Keratinocyte (primary cell): ENCODE measurements around the gene ERCC8.

Experiments
- EZH2 ChIP-seq: IDR thresholded peaks from one replicate; pipeline ENCODE4 v1.6.1; 2012; ENCODE audit warnings: inconsistent platforms, mild to moderate bottlenecking, low read length, moderate library complexity
- TF ChIP-seq, protein P1 (sequence below), 3 experiments: IDR thresholded peaks in 1 of 3; conservative IDR thresholded peaks in 1 of 3; optimal IDR thresholded peaks in 1 of 3; 2 replicates in 2 of 3; 3 replicates in 1 of 3; pipeline versions ENCODE3 to v1.5.1; 2011; ENCODE audit warnings: low read length in 3 of 3, mild to moderate bottlenecking in 3 of 3, moderate library complexity in 2 of 3, control low read depth in 1 of 3, inconsistent platforms in 1 of 3; ENCODE audit not compliant: insufficient read depth in 2 of 3; ENCODE audit errors: extremely low read depth in 1 of 3

DNA sequence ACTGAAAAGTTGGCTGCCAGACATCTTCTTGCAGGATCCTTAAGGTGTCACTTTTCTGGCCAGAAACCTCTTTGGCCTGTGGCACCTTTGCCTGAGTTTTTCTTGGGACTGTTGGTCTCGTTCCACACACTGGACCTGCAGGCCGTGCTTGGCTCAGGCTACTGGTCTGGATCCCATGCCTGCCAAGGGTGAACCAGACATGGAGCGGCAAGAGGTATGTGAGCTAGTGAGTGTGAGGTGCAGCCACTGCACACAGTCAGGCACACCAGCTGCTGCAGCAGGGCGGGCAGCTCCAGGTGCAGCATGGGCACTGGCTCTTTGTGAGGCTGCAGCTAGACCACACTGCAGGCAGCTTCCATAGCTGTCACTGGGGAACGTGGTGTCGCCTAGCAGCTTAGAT lies 48.0 kb upstream of the ERCC8 start:
- TF ChIP-seq, protein P1, sequence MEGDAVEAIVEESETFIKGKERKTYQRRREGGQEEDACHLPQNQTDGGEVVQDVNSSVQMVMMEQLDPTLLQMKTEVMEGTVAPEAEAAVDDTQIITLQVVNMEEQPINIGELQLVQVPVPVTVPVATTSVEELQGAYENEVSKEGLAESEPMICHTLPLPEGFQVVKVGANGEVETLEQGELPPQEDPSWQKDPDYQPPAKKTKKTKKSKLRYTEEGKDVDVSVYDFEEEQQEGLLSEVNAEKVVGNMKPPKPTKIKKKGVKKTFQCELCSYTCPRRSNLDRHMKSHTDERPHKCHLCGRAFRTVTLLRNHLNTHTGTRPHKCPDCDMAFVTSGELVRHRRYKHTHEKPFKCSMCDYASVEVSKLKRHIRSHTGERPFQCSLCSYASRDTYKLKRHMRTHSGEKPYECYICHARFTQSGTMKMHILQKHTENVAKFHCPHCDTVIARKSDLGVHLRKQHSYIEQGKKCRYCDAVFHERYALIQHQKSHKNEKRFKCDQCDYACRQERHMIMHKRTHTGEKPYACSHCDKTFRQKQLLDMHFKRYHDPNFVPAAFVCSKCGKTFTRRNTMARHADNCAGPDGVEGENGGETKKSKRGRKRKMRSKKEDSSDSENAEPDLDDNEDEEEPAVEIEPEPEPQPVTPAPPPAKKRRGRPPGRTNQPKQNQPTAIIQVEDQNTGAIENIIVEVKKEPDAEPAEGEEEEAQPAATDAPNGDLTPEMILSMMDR (optimal IDR thresholded peaks at IDR 0.05 in 1 of 3, IDR thresholded peaks at IDR 0.05 in 1 of 3, conservative IDR thresholded peaks at IDR 0.05 in 1 of 3; ENCODE audit: extremely low read depth in 1 of 3, insufficient read depth in 2 of 3, low read length in 3 of 3) = no peak
- TF ChIP-seq EZH2 = no peak
